GM19238 (cell line): ENCODE data around the gene ATRX.
"Not testable (repeated sequence)": the region's sequence is repeated elsewhere in the genome, so short reads cannot be mapped to it uniquely, and the experiment has no call there.

Experiments
- DNase-seq: peaks from one replicate; pipeline ENCODE4 v3.0.0; 2011; ENCODE audit warnings: low spot score; ENCODE audit not compliant: insufficient read length

Gene ATRX

GRCh38 chrX:77505227-77505626 is 280.8 kb downstream of the ATRX start:
- DNase-seq, result no peak

GRCh38 chrX:77502951-77503525 is 283.0 kb downstream of the ATRX start:
- no peak for DNase-seq

GRCh38 chrX:77500164-77500563 is 285.9 kb downstream of the ATRX start:
- not testable (repeated sequence) for DNase-seq

GRCh38 chrX:77493677-77494553 is 292.1 kb downstream of the ATRX start:
- DNase-seq, result no peak

- DNase-seq, result no peak
These were observed 302.0 kb downstream of the ATRX start for GRCh38 chrX:77484045-77484444.

GRCh38 chrX:77455437-77455836 is 330.6 kb downstream of the ATRX start:
- DNase-seq, result no peak
